Tibial artery (tissue), 4 donors: Measurements from ENCODE around the gene WNT11.

Experiments
- DNase-seq, 2 donors: peaks; one replicate each; pipeline ENCODE4 v3.0.0-alpha.2; 2019
- H3K27ac ChIP-seq, 2 donors: fragments of 200-600 bp; sonication (generic) in 1 of 2; 1 replicate in 1 of 2; 2 replicates in 1 of 2; pipeline ENCODE4 v1.5.1; 2018 to 2019; ENCODE audit warnings: mild to moderate bottlenecking in 1 of 2
- H3K27me3 ChIP-seq, 2 donors: fragments of 200-600 bp; sonication (generic) in 1 of 2; one replicate each; pipeline versions ENCODE4 v1.5.1 to v1.6.0; 2016 to 2019
- H3K36me3 ChIP-seq, 3 donors: fragments of 200-600 bp; sonication (generic) in 2 of 3; one replicate each; pipeline ENCODE4 v1.5.1; 2016 to 2019; ENCODE audit warnings: mild to moderate bottlenecking in 2 of 3
- H3K4me1 ChIP-seq, 4 donors: fragments of 200-600 bp; sonication (generic) in 2 of 4; 1 replicate in 3 of 4; 2 replicates in 1 of 4; pipeline ENCODE4 v1.5.1; 2016 to 2019
- H3K4me3 ChIP-seq, 2 donors: fragments of 200-600 bp; sonication (generic) in 1 of 2; 1 replicate in 1 of 2; 2 replicates in 1 of 2; pipeline ENCODE4 v1.5.1; 2018 to 2019; ENCODE audit warnings: mild to moderate bottlenecking in 2 of 2
- H3K9me3 ChIP-seq, 3 donors: fragments of 200-600 bp; sonication (generic) in 1 of 3; one replicate each; pipeline ENCODE4 v1.5.1; 2016 to 2019
- CTCF ChIP-seq, 2 experiments: fragments of 200-600 bp in 1 of 2; fragments of 450-650 bp in 1 of 2; IDR thresholded peaks; one replicate each; pipeline ENCODE4 v1.5.1; 2017 to 2019; ENCODE audit warnings: antibody characterized with exemption in 2 of 2, mild to moderate bottlenecking in 1 of 2, moderate library complexity in 1 of 2
- intact Hi-C: fragments of 100-400 bp; cut with DNase I; formaldehyde crosslinking; loops from one replicate; pipeline ENCODE4 v1.15.0; 2023; ENCODE audit warnings: low total_unique reads

Gene WNT11

DNA sequence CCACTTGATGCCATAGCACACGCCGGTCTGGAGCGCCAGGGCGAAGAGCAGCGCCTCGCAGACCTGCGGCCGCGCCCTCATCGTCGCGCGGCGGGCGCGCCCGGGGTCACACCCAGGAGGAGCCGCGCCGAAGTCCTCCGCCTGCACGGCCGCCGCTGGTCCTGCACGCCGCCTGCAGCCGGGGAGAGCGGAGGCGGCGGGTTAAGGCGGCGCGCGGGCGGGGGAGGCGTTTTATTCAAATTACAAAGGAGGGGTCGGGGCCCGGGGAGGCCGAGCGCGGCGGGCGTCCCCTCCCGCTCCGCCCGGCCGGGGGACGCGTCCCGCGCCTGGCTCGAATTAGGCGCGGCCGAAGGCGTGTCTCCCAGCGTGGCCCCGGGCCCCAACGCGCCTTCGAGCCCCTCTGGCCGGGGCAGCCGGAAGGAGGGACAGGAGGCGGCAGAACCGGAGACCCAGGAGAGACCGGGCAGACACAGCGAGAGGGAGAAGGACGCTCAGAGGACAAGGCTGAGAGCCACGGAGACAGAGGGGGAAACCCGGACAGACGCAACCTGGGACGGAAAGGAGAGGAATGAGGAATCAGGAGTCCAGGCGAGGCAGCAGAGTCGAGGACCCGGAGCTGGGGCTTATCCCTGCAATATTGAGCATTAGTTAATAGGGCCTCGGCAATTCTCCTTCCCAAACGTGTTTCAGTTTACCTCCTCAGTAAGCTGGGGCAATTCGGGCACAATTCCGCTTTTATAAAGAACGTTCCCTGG is at the start of gene WNT11:
Gene WNT11, minus strand, starts transcription at position 176 of the 755 bp plus-strand sequence. Its CDS starts 95 bp downstream, at position 81.
- peak in 1 of 2 donors; percentile 45 for DNase-seq
- Histone ChIP-seq H3K27me3 (peaks cover 0 to 14% of the 10 kb centered on the region in 2 donors), H3K9me3 (no peaks in the 10 kb centered on the region), H3K36me3 (no peaks in the 10 kb centered on the region), H3K4me3 (peak within 1 kb of the TSS; percentile 52 to 63), H3K4me1 (peaks cover 4 to 58% (median 48%) of the 10 kb centered on the region in 4 donors), H3K27ac (peak within 1 kb of the TSS; percentile 17 to 19)
- intact Hi-C loops = no loop called here
- TF ChIP-seq CTCF (IDR thresholded peaks at IDR 0.05) = no peak

DNA sequence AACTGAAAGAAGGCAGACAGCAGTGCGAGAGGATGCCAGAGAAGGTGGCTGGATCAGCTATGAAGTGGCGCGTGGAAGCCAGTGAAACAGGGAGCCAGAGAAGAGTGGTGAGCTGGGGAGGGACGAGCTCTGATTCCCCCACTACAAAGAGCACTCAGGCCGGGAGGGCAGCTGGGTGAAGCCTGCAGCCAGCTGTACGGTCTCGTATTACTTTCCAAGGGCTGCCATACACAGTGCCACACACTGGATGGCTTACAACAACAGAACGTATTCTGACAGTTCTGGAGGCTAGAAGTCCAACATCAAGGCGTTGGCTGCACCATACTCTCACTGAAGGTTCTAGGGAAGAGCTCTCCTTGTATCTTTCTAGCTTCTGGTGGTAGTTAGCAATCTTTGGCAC is 47.1 kb upstream of the WNT11 start:
- H3K4me1 ChIP-seq = peaks cover 0 to 6% (median 0%) of the 10 kb centered on the region in 4 donors
- intact Hi-C loops = no loop called here
- H3K36me3 ChIP-seq = no peaks in the 10 kb centered on the region
- H3K27me3 ChIP-seq = peaks cover 0 to 10% of the 10 kb centered on the region in 2 donors
- no peak for TF ChIP-seq CTCF (IDR thresholded peaks at IDR 0.05)
- H3K4me3 ChIP-seq = no peak overlapping the region
- H3K9me3 ChIP-seq = no peaks in the 10 kb centered on the region
- no peak for DNase-seq
- no peak overlapping the region for H3K27ac ChIP-seq

DNA sequence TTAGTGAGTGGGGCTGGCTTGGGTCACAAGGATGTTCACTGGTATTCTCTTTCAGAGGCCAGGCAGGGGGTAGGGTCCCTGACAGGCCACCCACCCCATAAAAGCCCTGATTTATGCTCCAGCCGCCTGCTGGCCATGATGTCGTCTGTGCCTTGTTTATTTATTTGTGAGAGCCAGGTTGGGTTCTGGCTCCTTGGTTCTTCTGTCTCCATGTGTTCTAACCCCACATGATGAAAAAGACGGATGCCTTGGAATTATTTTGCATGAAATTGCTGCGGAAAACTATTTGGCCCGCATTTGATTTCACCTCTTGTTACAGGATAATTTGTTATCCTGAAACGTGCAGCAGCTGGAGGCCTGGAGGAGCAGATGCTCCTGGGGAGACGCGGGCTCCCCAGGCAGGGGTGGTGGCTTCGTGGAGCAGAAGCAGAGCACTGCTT is 46.3 kb upstream of the WNT11 start:
- no peak overlapping the region for H3K4me3 ChIP-seq
- H3K9me3 ChIP-seq = no peaks in the 10 kb centered on the region
- peaks cover 0 to 6% (median 0%) of the 10 kb centered on the region in 4 donors for H3K4me1 ChIP-seq
- TF ChIP-seq CTCF (IDR thresholded peaks at IDR 0.05) = no peak
- DNase-seq = no peak
- H3K36me3 ChIP-seq = no peaks in the 10 kb centered on the region
- intact Hi-C loops = no loop called here
- peaks cover 0 to 10% of the 10 kb centered on the region in 2 donors for H3K27me3 ChIP-seq
- H3K27ac ChIP-seq = no peak overlapping the region

GRCh38 chr11:76251576-76251975 is 45.3 kb upstream of the WNT11 start:
- Histone ChIP-seq H3K9me3 (no peaks in the 10 kb centered on the region), H3K27ac (no peak overlapping the region), H3K36me3 (no peaks in the 10 kb centered on the region), H3K4me3 (no peak overlapping the region), H3K27me3 (peaks cover 0 to 8% of the 10 kb centered on the region in 2 donors), H3K4me1 (peaks cover 0 to 6% (median 0%) of the 10 kb centered on the region in 4 donors)
- DNase-seq = no peak
- TF ChIP-seq CTCF (IDR thresholded peaks at IDR 0.05) = no peak
- intact Hi-C loops = no loop called here

DNA sequence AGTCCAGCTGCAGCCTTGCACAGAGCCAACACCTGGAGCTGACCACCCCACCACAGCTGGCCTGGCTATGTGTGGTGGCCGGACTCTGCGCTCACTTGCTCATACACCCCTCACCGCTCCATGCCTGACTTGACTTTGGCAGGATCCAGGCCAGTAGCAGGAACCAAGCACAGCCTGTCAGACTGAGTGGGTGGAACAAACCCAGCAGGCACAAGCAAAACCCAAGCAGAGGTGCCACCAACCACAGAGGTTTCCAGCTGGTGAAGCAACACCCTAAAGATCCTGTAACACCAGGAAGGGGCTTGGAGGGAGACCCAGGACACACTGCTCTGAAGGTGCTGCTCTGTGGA is 44.9 kb upstream of the WNT11 start:
- no peak overlapping the region for H3K27ac ChIP-seq

More for the DNA sequence above, 44.9 kb upstream of the WNT11 start:
- H3K27me3 ChIP-seq = peaks cover 0 to 8% of the 10 kb centered on the region in 2 donors
- no peak overlapping the region for H3K4me3 ChIP-seq
- H3K36me3 ChIP-seq = no peaks in the 10 kb centered on the region
- no peak for DNase-seq
- intact Hi-C loops = no loop called here
- TF ChIP-seq CTCF (IDR thresholded peaks at IDR 0.05) = no peak
- H3K4me1 ChIP-seq = peaks cover 0 to 6% (median 0%) of the 10 kb centered on the region in 4 donors
- H3K9me3 ChIP-seq = no peaks in the 10 kb centered on the region
